TTC549 (cell line): ENCODE results near the gene REEP1.

Source experiments
- FAIRE-seq: peaks from 2 replicates; lab custom pipeline; 2012; peaks lifted over from hg19 to GRCh38; lab: Jason Lieb, UNC

REEP1 gene, protein sequence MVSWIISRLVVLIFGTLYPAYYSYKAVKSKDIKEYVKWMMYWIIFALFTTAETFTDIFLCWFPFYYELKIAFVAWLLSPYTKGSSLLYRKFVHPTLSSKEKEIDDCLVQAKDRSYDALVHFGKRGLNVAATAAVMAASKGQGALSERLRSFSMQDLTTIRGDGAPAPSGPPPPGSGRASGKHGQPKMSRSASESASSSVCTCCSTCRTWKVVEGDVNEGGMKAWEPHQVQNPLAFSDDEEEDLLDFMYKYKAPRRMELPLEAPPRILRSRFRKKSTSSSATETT

DNA sequence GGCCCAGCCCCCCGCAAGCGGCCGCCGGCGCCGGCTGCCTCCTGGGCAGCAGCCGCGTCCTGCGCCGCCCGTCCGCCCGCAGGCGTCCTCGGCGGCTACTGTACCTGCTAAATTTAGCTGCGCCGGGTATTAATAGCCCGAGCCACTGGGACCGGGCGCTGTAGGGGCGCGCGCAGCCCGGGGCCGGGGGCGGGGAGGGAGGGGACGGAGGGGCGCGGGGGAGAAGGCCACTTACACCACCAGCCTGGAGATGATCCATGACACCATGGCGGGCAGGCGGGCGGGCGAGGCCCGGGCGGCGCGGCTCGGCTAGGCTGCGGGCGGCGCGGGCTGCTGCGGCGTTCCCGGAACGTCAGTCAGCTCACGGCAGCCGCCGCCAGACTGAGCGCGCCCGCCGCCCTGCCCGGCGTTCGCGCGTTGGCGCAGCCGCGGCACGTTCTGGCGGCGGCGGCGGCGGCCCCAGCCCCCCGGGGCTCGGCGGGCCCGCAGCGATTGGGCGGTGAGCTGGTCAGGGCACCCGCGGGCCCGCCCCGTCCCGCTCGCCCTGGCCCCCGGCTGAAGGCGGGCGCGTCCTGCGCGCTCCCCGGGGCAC, at the start of gene REEP1:
Gene REEP1 (minus strand): TSS at position 383 of the 592 bp plus-strand sequence. CDS start 116 bp downstream, at position 267.
- no peak for FAIRE-seq

- FAIRE-seq = no peak
Measured at GRCh38 chr2:86383844-86384243, 46.4 kb upstream of the REEP1 start.

GRCh38 chr2:86382698-86383097, 45.3 kb upstream of the REEP1 start:
- no peak for FAIRE-seq

DNA sequence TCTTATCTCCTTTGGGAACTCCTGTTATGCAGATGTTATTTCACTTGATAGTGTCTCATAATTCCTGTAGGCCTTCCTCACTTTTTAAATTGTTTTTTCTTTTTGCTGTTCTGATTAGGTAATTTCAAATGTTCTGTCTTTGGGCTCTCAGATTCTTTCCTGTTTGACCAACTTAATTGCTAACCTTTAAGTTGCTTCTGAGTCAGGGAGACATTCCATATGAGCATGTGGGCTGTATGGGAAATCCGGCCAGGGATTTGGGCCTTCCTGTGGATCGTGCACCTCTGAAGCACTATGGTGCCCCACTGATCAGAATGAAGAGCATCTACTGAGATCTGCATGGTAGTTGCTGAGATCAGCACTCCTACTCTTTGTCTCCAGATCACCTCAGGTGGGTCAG, 44.7 kb upstream of the REEP1 start:
- no peak for FAIRE-seq

GRCh38 chr2:86378469-86378868, 41.0 kb upstream of the REEP1 start:
- FAIRE-seq = no peak

- FAIRE-seq = no peak
Measured at GRCh38 chr2:86375623-86376022, 38.2 kb upstream of the REEP1 start.

- FAIRE-seq = no peak
Measured at GRCh38 chr2:86372641-86373502, 35.4 kb upstream of the REEP1 start.

GRCh38 chr2:86372133-86372532, 34.7 kb upstream of the REEP1 start:
- FAIRE-seq = no peak

DNA sequence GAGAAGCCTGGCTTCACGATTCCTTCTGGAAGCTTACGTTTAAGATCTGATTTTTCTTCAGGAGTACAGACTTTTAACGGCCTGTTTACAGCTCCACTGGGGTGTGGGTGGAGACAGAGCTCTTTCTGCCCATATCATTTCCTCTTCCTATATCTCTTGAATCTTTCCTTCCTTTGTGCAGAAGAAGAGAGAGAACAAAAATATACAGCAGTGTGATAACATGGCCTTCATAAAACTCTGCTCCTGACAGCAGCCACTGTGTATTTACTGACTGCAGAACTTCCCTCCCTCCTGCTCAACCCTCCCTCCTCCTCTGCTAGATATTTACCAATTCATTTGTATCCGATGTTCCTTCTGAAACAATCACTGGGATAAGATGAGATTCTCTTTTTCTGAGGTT, 34.1 kb upstream of the REEP1 start:
- FAIRE-seq = no peak

DNA sequence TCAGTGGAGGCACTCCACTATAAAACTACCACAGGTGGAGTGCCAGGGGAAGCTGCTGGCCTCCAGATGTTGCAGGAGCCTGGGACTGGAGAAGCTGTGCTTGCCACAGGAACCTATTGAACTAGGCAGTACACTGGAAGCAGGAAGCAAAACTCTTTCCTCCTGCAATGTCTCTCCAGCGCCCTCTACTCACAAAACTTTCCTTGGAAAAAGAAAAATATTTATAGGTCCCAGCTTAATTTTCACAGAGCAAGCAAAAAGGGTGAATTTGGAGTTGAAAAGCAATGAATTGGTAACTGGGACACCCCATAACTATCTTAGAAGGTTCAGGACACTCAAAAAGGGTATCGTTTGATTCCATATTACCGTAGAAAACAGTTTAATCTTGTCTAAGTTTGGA, 33.2 kb upstream of the REEP1 start:
- no peak for FAIRE-seq

- FAIRE-seq = no peak
Measured at GRCh38 chr2:86368161-86368824, 30.9 kb upstream of the REEP1 start.

- FAIRE-seq = no peak
Measured at GRCh38 chr2:86367499-86367777, 30.0 kb upstream of the REEP1 start.

- no peak for FAIRE-seq
Measured at GRCh38 chr2:86366651-86367498, 29.4 kb upstream of the REEP1 start.

GRCh38 chr2:86364894-86365293, 27.5 kb upstream of the REEP1 start:
- no peak for FAIRE-seq

DNA sequence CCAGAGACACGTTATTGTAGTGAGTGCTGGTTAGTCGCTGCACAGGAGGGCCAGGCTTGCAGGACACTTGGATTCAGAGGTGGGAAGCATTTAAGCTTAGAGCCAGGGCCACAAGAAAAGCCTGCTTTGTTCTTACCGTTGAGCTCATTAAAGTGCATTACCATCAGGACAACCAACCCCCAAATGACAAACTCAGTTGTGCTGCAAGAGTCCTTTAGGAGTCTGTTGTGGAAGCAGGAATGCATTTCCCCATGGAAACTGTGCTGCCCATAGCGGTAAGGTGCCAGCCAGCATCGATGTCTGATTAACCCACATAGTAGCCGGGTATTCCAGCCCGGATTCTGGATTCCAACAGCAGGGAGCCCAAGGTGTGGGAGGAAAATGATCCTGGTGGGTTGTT, 23.4 kb upstream of the REEP1 start:
- FAIRE-seq = no peak

- FAIRE-seq = no peak
Measured at GRCh38 chr2:86358957-86359356, 21.5 kb upstream of the REEP1 start.

- FAIRE-seq = no peak
Measured at GRCh38 chr2:86357392-86357963, 20.1 kb upstream of the REEP1 start.

GRCh38 chr2:86352727-86353221, 15.3 kb upstream of the REEP1 start:
- FAIRE-seq = no peak

- no peak for FAIRE-seq
Measured at GRCh38 chr2:86352137-86352726, 14.8 kb upstream of the REEP1 start.

DNA sequence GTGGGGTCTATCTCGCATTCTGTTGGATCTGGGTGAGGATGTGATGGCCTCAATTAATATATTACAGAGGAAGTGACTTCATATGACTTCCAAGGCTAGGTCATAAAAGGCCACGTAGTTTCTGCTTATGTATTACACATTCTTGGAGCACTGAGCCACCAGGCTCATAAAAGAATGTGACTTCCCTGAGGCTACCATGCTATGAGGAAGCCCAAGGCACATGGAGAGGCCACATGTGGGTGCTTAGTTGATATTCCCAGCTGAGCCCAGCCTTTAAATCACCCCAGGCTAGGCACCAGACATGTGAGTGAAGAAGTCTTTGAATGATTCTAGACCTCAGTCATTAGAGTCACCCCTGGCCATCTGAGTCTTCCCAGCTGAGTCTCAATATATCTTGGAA, 13.3 kb upstream of the REEP1 start:
- FAIRE-seq = no peak

GRCh38 chr2:86347401-86347800, 10.0 kb upstream of the REEP1 start:
- FAIRE-seq = no peak
